ENCODE data around the gene HLA-DOB.

- TF ChIP-seq CTCF (IDR thresholded peaks at IDR 0.05; ENCODE audit: low read length) (no peak), EZH2phosphoT487 (IDR thresholded peaks at IDR 0.05; ENCODE audit: low read length) (no peak), EZH2 (optimal IDR thresholded peaks at IDR 0.05; ENCODE audit: low read depth, low read length) (no peak)
Observed at GRCh38 chr6:32854376-32855178, 37.8 kb upstream of the HLA-DOB start.

Measured in MM.1S (cell line).